Heart left ventricle (tissue), 16 donors: ENCODE results near the gene CABLES1. TPM values are rescaled to one million over a fixed set of nuclear protein-coding genes. Genes with fewer than 3 reads are reported as not detected.

ENCODE experiments used
- ATAC-seq, 4 donors: fragments of 200-7000 bp; cut with Tn5 transposase; one replicate each; pipeline ENCODE4 v1.9.1; 2020 to 2022; ENCODE audit warnings: moderate library complexity in 4 of 4, mild to moderate bottlenecking in 3 of 4, moderate number of reproducible peaks in 1 of 4
- DNase-seq, 5 donors: peaks; one replicate each; pipeline ENCODE4 v3.0.0-alpha.2; 2020
- H3K27ac ChIP-seq, 12 donors: fragments of 200-600 bp; sonication (generic) in 4 of 12; one replicate each; pipeline versions ENCODE4 v1.5.0 to v1.8.0; 2016 to 2022; ENCODE audit warnings: mild to moderate bottlenecking in 2 of 12
- H3K27me3 ChIP-seq, 9 donors: fragments of 200-600 bp; sonication (generic) in 2 of 9; one replicate each; pipeline versions ENCODE4 v1.5.1 to v1.8.0; 2016 to 2022; ENCODE audit warnings: mild to moderate bottlenecking in 3 of 9
- H3K36me3 ChIP-seq, 9 donors: fragments of 200-600 bp; sonication (generic) in 2 of 9; one replicate each; pipeline versions ENCODE4 v1.5.0 to v1.8.0; 2018 to 2022; ENCODE audit warnings: mild to moderate bottlenecking in 2 of 9
- H3K4me1 ChIP-seq, 12 donors: fragments of 200-600 bp; sonication (generic) in 4 of 12; one replicate each; pipeline versions ENCODE4 v1.5.0 to v1.8.0; 2016 to 2022; ENCODE audit warnings: mild to moderate bottlenecking in 3 of 12
- H3K4me3 ChIP-seq, 12 donors: fragments of 200-600 bp; sonication (generic) in 4 of 12; one replicate each; pipeline versions ENCODE4 v1.5.0 to v1.8.0; 2017 to 2022; ENCODE audit warnings: mild to moderate bottlenecking in 9 of 12, moderate library complexity in 4 of 12
- H3K9me3 ChIP-seq, 12 donors: fragments of 200-600 bp; sonication (generic) in 4 of 12; one replicate each; pipeline versions ENCODE4 v1.5.0 to v1.8.0; 2016 to 2022; ENCODE audit warnings: mild to moderate bottlenecking in 1 of 12
- CTCF ChIP-seq, 12 donors: fragments of 200-600 bp; sonication (generic) in 4 of 12; IDR thresholded peaks; one replicate each; pipeline versions ENCODE4 v1.5.0 to v1.8.0; 2018 to 2022; ENCODE audit warnings: antibody characterized with exemption in 12 of 12, mild to moderate bottlenecking in 5 of 12
- POLR2A ChIP-seq, 2 donors: fragments of 450-650 bp; IDR thresholded peaks; one replicate each; pipeline ENCODE4 v1.6.1; 2017; ENCODE audit warnings: antibody characterized with exemption in 2 of 2, mild to moderate bottlenecking in 2 of 2, moderate library complexity in 2 of 2
- WGBS, 4 donors: extraction: QIAGEN DNeasy Blood & Tissue Kit in 2 of 4; methylation state at CpG; one replicate each; pipeline versions ENCODE4 v1.1.5 to v1.1.7; 2013 to 2018; 5-methylcytosine and 5-hydroxymethylcytosine counted together
- intact Hi-C, 10 donors: fragments of 100-400 bp; cut with DNase I; formaldehyde crosslinking; loops; one replicate each; pipeline versions ENCODE4 v1.11.1 to v1.14.2; 2022
- polyA plus RNA-seq, 2 donors: library from polyadenylated mRNA; stranded (reverse); fragments of 200-250 nt; gene quantifications; one replicate each; pipeline ENCODE4 v1.2.3, GENCODE V29; 2013
- total RNA-seq, 9 donors: library from RNA; depleted of rRNA in 2 of 9; stranded (reverse); fragments of >200 nt in 2 of 9; fragmentation: NEBNext Ultra II Directional in 3 of 9; extraction: Animal tissue kit (Norgen Biotek cat#: 25700) in 3 of 9; gene quantifications; one replicate each; pipeline versions ENCODE4 v1.1.0 to v1.2.4, GENCODE V29; 2016 to 2023
- donor health status: ischemic (EF 13 %, LVEDD 7.1; RV severe dilation, severe dysfunction).
- donor health status: healthy with polysubstance abuse.
- donor health status: DM: no; HTN: yes; CAD: no.
- donor health status: DM: no; HTN: no; CAD: no.
- donor health status: ischemic (EF 25% LVEDD 6.9; RV normal size, moderate dysfunction).
- donor health status: ischemic (EF 25% LVEDD 5.7; RV mildly dilated, moderate dysfunction).
- donor health status: healthy.
- donor health status: DM: yes; HTN: yes; CAD: no.
- donor health status: ischemic (EF 35%, LVEDD 5.7; RV mildly dilated, moderate dysfunction).
- donor health status: nonischemic (EF 11% LVEDD 7.7; RV severe dilation, severe dysfunction).
- donor health status: DM: yes; HTN: yes; CAD: no.
- donor health status: PGD.
- donor health status: ischemic (EF 29% LVEDD 5.4; RV normal size, mild dysfunction).
- donor health status: nonischemic (EF 23%, LVEDD 6.1; RV moderate dilation, normal function).

The CABLES1 gene
- total and polyA plus RNA-seq, 11 donors = 0.28 to 7.2 (median 2.1) TPM

- Histone ChIP-seq H3K4me1 (peaks cover 0 to 72% (median 42%) of the 10 kb centered on the region in 12 donors), H3K27ac (peak overlapping the region; percentile 18 to 87 (median 68)), H3K36me3 (no peaks in the 10 kb centered on the region), H3K4me3 (no peak overlapping the region), H3K27me3 (no peaks in the 10 kb centered on the region), H3K9me3 (no peaks in the 10 kb centered on the region)
- DNase-seq (peak in 4 of 5 donors; percentile 44 to 57 (median 50)), ATAC-seq (peak; percentile 25 to 73 (median 62))
- WGBS, 4 donors = 50 to 60% (median 55%) methylated on average over 11 of the region's 11 CpGs
- intact Hi-C loops = loop anchor here in 2 of 10 donors (10.0 kb wide), 2 partner anchors 92 to 128 kb away; partner anchors contain the start of gene CABLES1 (in 1 of the 2)
- TF ChIP-seq POLR2A (IDR thresholded peaks at IDR 0.05) (no peak), CTCF (IDR thresholded peaks at IDR 0.05) (no peak)
Measured at GRCh38 chr18:23226930-23227725, 91.8 kb downstream of the CABLES1 start.

- Histone ChIP-seq H3K36me3 (no peaks in the 10 kb centered on the region), H3K4me1 (peaks cover 0 to 78% (median 44%) of the 10 kb centered on the region in 12 donors), H3K27me3 (no peaks in the 10 kb centered on the region), H3K4me3 (no peak overlapping the region), H3K9me3 (no peaks in the 10 kb centered on the region), H3K27ac (peak overlapping the region; percentile 18 to 87 (median 68))
- ATAC-seq (no peak), DNase-seq (no peak)
- 59 to 78% (median 69%) methylated on average over 2 of the region's 2 CpGs for WGBS, 4 donors
- intact Hi-C loops = loop anchor here in 2 of 10 donors (10.0 kb wide), 2 partner anchors 93 to 127 kb away; partner anchors contain the start of gene CABLES1 (in 1 of the 2)
- TF ChIP-seq CTCF (IDR thresholded peaks at IDR 0.05) (no peak), POLR2A (IDR thresholded peaks at IDR 0.05) (no peak)
Measured at GRCh38 chr18:23227726-23228070, 92.4 kb downstream of the CABLES1 start.

- intact Hi-C loops = loop anchor here in 2 of 10 donors (10.0 kb wide), 2 partner anchors 94 to 126 kb away; partner anchors contain the start of gene CABLES1 (in 1 of the 2)
- H3K4me1 ChIP-seq = peaks cover 0 to 78% (median 44%) of the 10 kb centered on the region in 12 donors
- no peak for TF ChIP-seq CTCF (IDR thresholded peaks at IDR 0.05)
- TF ChIP-seq POLR2A (IDR thresholded peaks at IDR 0.05) = no peak
- DNase-seq = peak in 1 of 5 donors; percentile 39
- 48 to 52% (median 49%) methylated on average over 7 of the region's 7 CpGs for WGBS, 4 donors
- peak overlapping the region in 11 of 12 donors; percentile 18 to 87 (median 72) for H3K27ac ChIP-seq
- no peaks in the 10 kb centered on the region for H3K36me3 ChIP-seq
- no peak for ATAC-seq
- H3K4me3 ChIP-seq = no peak overlapping the region
- no peaks in the 10 kb centered on the region for H3K9me3 ChIP-seq
- no peaks in the 10 kb centered on the region for H3K27me3 ChIP-seq
Measured at GRCh38 chr18:23228102-23229061, 93.1 kb downstream of the CABLES1 start.
